CD14-positive monocyte (primary cell): ENCODE results near the gene CALML3. TPM values are rescaled to one million over a fixed set of nuclear protein-coding genes. Genes with fewer than 3 reads are reported as not detected.

Source experiments
- DNase-seq, 3 donors: peaks; one replicate each; pipeline ENCODE4 v3.0.0-alpha.2; 2011 to 2022
- H2AFZ ChIP-seq: 2 replicates; pipeline ENCODE4 v1.6.0; 2012; ENCODE audit warnings: mild to moderate bottlenecking, low read depth, low read length, inconsistent platforms; ENCODE audit not compliant: insufficient read depth, poor library complexity, severe bottlenecking
- H3K27ac ChIP-seq, 2 donors: 1 replicate in 1 of 2; 2 replicates in 1 of 2; pipeline ENCODE4 v1.5.1; 2012 to 2013; ENCODE audit warnings: low read length in 2 of 2, control low read depth in 1 of 2, inconsistent platforms in 1 of 2, low read depth in 1 of 2, mild to moderate bottlenecking in 1 of 2
- H3K27me3 ChIP-seq, 2 donors: one replicate each; pipeline versions ENCODE4 v1.6.0 to v1.6.1; 2011 to 2013; ENCODE audit warnings: low read length in 2 of 2; ENCODE audit not compliant: control insufficient read depth in 2 of 2, insufficient read depth in 2 of 2
- H3K36me3 ChIP-seq, 2 donors: replicated peaks in 1 of 2; 1 replicate in 1 of 2; 2 replicates in 1 of 2; pipeline versions ENCODE4 v1.5.1 to v1.6.1; 2012 to 2013; ENCODE audit warnings: low read length in 2 of 2, control low read depth in 1 of 2, inconsistent platforms in 1 of 2, mild to moderate bottlenecking in 1 of 2; ENCODE audit not compliant: insufficient read depth in 2 of 2, control insufficient read depth in 1 of 2
- H3K4me1 ChIP-seq, 2 donors: 1 replicate in 1 of 2; 2 replicates in 1 of 2; pipeline versions ENCODE4 v1.5.1 to v1.6.1; 2012 to 2013; ENCODE audit warnings: low read length in 2 of 2, control low read depth in 1 of 2, inconsistent platforms in 1 of 2, mild to moderate bottlenecking in 1 of 2, moderate library complexity in 1 of 2; ENCODE audit not compliant: insufficient read depth in 2 of 2, control insufficient read depth in 1 of 2
- H3K4me2 ChIP-seq: replicated peaks from 2 replicates; pipeline ENCODE3; 2012; ENCODE audit warnings: low read length, moderate library complexity, mild to moderate bottlenecking; ENCODE audit not compliant: poor library complexity, severe bottlenecking; ENCODE audit errors: extremely low read depth
- H3K4me3 ChIP-seq, 3 experiments: fragments of 200-600 bp in 1 of 3; sonication (generic) in 1 of 3; replicated peaks in 1 of 3; 1 replicate in 2 of 3; 2 replicates in 1 of 3; pipeline ENCODE4 v1.5.1; 2011 to 2013; ENCODE audit warnings: low read length in 3 of 3, mild to moderate bottlenecking in 3 of 3, control low read depth in 2 of 3, low read depth in 2 of 3, inconsistent platforms in 1 of 3, moderate library complexity in 1 of 3
- H3K79me2 ChIP-seq: 2 replicates; pipeline ENCODE4 v1.6.0; 2012; ENCODE audit warnings: mild to moderate bottlenecking, control low read depth, inconsistent platforms, low read length, moderate library complexity; ENCODE audit not compliant: insufficient read depth
- H3K9ac ChIP-seq: 2 replicates; pipeline ENCODE4 v1.6.0; 2017; ENCODE audit warnings: low read length, mild to moderate bottlenecking; ENCODE audit not compliant: insufficient read depth, poor library complexity, severe bottlenecking
- H3K9me3 ChIP-seq, 2 donors: replicated peaks in 1 of 2; 1 replicate in 1 of 2; 2 replicates in 1 of 2; pipeline versions ENCODE4 v1.5.1 to v1.6.1; 2012 to 2013; ENCODE audit warnings: low read length in 2 of 2, control low read depth in 1 of 2; ENCODE audit not compliant: control insufficient read depth in 1 of 2, insufficient read depth in 1 of 2
- H4K20me1 ChIP-seq: 2 replicates; pipeline ENCODE4 v1.6.0; 2012; ENCODE audit warnings: mild to moderate bottlenecking, low read length, control low read depth, moderate library complexity; ENCODE audit not compliant: insufficient read depth
- H3K27ac Mint-ChIP-seq, 7 donors: one replicate each; pipeline ENCODE4 v1.8.0; 2020; ENCODE audit warnings: mild to moderate bottlenecking in 7 of 7, mixed read lengths in 7 of 7, moderate library complexity in 6 of 7, inconsistent platforms in 2 of 7
- H3K27me3 Mint-ChIP-seq, 3 donors: one replicate each; pipeline ENCODE4 v1.8.0; 2021 to 2022; ENCODE audit warnings: low read depth in 3 of 3, mild to moderate bottlenecking in 3 of 3, mixed read lengths in 3 of 3, moderate library complexity in 3 of 3, inconsistent platforms in 1 of 3
- H3K36me3 Mint-ChIP-seq, 2 donors: one replicate each; pipeline ENCODE4 v1.8.0; 2020; ENCODE audit warnings: mixed read lengths in 2 of 2, inconsistent platforms in 1 of 2, mild to moderate bottlenecking in 1 of 2
- H3K4me1 Mint-ChIP-seq: one replicate; pipeline ENCODE4 v1.8.0; 2020; ENCODE audit warnings: mild to moderate bottlenecking, mixed read lengths
- H3K4me3 Mint-ChIP-seq, 2 donors: one replicate each; pipeline ENCODE4 v1.8.0; 2020; ENCODE audit warnings: mild to moderate bottlenecking in 2 of 2, mixed read lengths in 2 of 2, moderate library complexity in 1 of 2
- H3K9me3 Mint-ChIP-seq, 7 donors: one replicate each; pipeline ENCODE4 v1.8.0; 2020 to 2022; ENCODE audit warnings: mixed read lengths in 7 of 7, mild to moderate bottlenecking in 6 of 7, moderate library complexity in 6 of 7, inconsistent platforms in 2 of 7
- CTCF ChIP-seq: fragments of 200-600 bp; IDR thresholded peaks from one replicate; pipeline ENCODE4 v1.8.0; 2022; ENCODE audit warnings: antibody characterized with exemption, mild to moderate bottlenecking
- WGBS: methylation state at CpG from one replicate; pipeline ENCODE4 v1.1.5; 2013; ENCODE audit warnings: missing lambda C conversion rate; ENCODE audit not compliant: insufficient coverage; 5-methylcytosine and 5-hydroxymethylcytosine counted together
- intact Hi-C, 2 donors: fragments of 100-400 bp; cut with micrococcal nuclease; formaldehyde crosslinking; loops; one replicate each; pipeline versions ENCODE4 v1.15.0 to v1.15.1; 2023
- polyA plus RNA-seq, 3 donors: library from polyadenylated mRNA; depleted of rRNA in 1 of 3; unstranded in 2 of 3; stranded (reverse) in 1 of 3; fragments of 300-500 nt in 2 of 3; fragments of >200 nt in 1 of 3; fragmentation: Illumina TruSeq in 2 of 3; gene quantifications; 1 replicate in 2 of 3; 2 replicates in 1 of 3; pipeline ENCODE4 v1.2.3, GENCODE V29; 2012 to 2021

The CALML3 gene
- polyA plus RNA-seq, 3 donors = not detected

DNA sequence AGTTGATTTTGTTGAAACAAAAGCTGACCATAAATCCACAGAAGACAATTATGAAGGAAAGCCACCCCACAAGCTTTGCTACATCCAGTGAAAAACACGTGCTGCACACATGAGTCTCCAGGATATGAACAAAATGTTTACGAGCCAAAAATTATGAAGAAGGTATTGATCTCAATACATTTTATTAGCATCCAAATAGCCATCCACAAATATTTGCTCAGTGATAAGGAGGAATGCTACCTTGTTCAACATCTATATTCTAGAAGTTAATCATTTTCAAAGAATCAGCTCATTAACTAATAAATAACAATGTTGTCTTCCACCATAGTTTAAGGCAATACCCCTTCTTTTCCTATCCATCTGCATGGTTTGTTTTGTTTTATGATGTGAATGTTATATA lies 42.7 kb downstream of the CALML3 start:
- H3K36me3 ChIP-seq = no peaks in the 10 kb centered on the region
- Mint-ChIP-seq H3K9me3 (peaks cover 0 to 3% (median 0%) of the 10 kb centered on the region in 7 donors), H3K27ac (no peak overlapping the region), H3K36me3 (no peaks in the 10 kb centered on the region), H3K27me3 (peaks cover 0 to 3% (median 2%) of the 10 kb centered on the region in 3 donors), H3K4me1 (peaks cover 2% of the 10 kb centered on the region), H3K4me3 (no peak overlapping the region)
- H4K20me1 ChIP-seq = no peaks in the 10 kb centered on the region
- no peaks in the 10 kb centered on the region for H3K9me3 ChIP-seq
- H3K27me3 ChIP-seq = no peaks in the 10 kb centered on the region
- H3K4me1 ChIP-seq = no peaks in the 10 kb centered on the region
- no peak overlapping the region for H2AFZ ChIP-seq
- no peak overlapping the region for H3K4me3 ChIP-seq
- no peak for DNase-seq
- H3K79me2 ChIP-seq = no peaks in the 10 kb centered on the region
- no peak overlapping the region for H3K4me2 ChIP-seq
- TF ChIP-seq CTCF = no peak
- WGBS = no CpG with 5 or more reads among the region's 2 CpGs
- no peak overlapping the region for H3K27ac ChIP-seq
- intact Hi-C loops = no loop called here
- no peak overlapping the region for H3K9ac ChIP-seq

DNA sequence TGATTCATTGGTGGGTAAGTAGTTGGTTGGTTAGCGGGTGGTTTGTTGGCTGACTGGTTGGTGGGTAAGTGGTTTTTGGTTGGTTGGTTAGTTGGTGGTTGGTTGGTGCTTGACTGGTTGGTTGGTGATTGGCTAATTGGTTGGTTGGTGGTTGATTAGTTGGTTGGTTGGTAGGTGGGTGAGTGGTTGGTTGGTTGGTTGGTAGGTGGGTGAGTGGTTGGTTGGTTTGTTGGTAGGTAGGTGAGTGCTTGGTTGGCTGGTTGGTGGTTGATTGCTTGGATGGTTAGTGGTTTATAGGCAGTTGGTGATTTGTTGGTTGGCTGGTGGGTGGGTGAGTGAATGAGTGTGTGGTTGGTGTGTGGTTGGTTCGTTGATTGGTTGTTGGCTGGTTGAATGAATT lies 44.2 kb downstream of the CALML3 start:
- Histone ChIP-seq H3K27me3 (no peaks in the 10 kb centered on the region), H4K20me1 (no peaks in the 10 kb centered on the region), H3K4me3 (no peak overlapping the region), H3K79me2 (no peaks in the 10 kb centered on the region), H3K9me3 (no peaks in the 10 kb centered on the region), H3K4me1 (no peaks in the 10 kb centered on the region), H3K9ac (no peak overlapping the region), H2AFZ (no peak overlapping the region), H3K27ac (no peak overlapping the region), H3K4me2 (no peak overlapping the region), H3K36me3 (no peaks in the 10 kb centered on the region)
- H3K27ac Mint-ChIP-seq = no peak overlapping the region
- H3K9me3 Mint-ChIP-seq = peaks cover 0 to 3% (median 0%) of the 10 kb centered on the region in 7 donors
- H3K36me3 Mint-ChIP-seq = no peaks in the 10 kb centered on the region
- H3K4me3 Mint-ChIP-seq = no peak overlapping the region
- H3K4me1 Mint-ChIP-seq = peaks cover 2% of the 10 kb centered on the region
- TF ChIP-seq CTCF = no peak
- peaks cover 3 to 5% (median 3%) of the 10 kb centered on the region in 3 donors for H3K27me3 Mint-ChIP-seq
- 89% methylated on average over 1 of the region's 2 CpGs for WGBS
- intact Hi-C loops = no loop called here
- DNase-seq = no peak
